H1 (cell line): ENCODE data around the gene FOXC1. TPM values are rescaled to one million over a fixed set of nuclear protein-coding genes. Genes with fewer than 3 reads are reported as not detected.

Experiments
- CBX8 ChIP-seq: fragments of 300-800, 300-1000 bp; sonication (generic); IDR thresholded peaks from 2 replicates; pipeline ENCODE4 v1.7.1; 2016; ENCODE audit warnings: low read depth, low read length, borderline replicate concordance
- EZH2 ChIP-seq: fragments of 200-600 bp; sonication (generic); IDR thresholded peaks from 2 replicates; pipeline ENCODE4 v1.7.1; 2012; ENCODE audit warnings: low read depth, mild to moderate bottlenecking, moderate library complexity, low read length, inconsistent platforms; ENCODE audit not compliant: severe bottlenecking
- GABPA ChIP-seq: IDR thresholded peaks from 2 replicates; pipeline ENCODE4 v1.6.1; 2011; ENCODE audit warnings: mild to moderate bottlenecking, low read length, moderate library complexity, borderline replicate concordance; ENCODE audit not compliant: insufficient read depth
- GTF2F1 ChIP-seq: IDR thresholded peaks from 2 replicates; pipeline ENCODE4 v1.6.1; 2012; ENCODE audit warnings: low read depth, low read length, improper control_type of control experiment, borderline replicate concordance
- SUZ12 ChIP-seq: fragments of 200-600 bp; sonication (generic); IDR thresholded peaks from 2 replicates; pipeline ENCODE4 v1.6.1; 2012; ENCODE audit warnings: mild to moderate bottlenecking, inconsistent platforms, low read length, moderate library complexity, mixed read lengths
- polyA plus RNA-seq, 7 experiments: library from polyadenylated mRNA; depleted of rRNA in 3 of 7; stranded (reverse) in 5 of 7; unstranded in 2 of 7; fragments of >200 nt in 5 of 7; fragments of 200-250 nt in 2 of 7; gene quantifications; 1 replicate in 5 of 7; 2 replicates in 1 of 7; 4 replicates in 1 of 7; pipeline versions ENCODE4 v1.2.1 to v1.2.3, GENCODE V29; 2011 to 2013; ENCODE audit warnings: missing spikeins in 2 of 7, mixed read lengths in 2 of 7
- total RNA-seq: library from RNA; stranded (reverse); fragmentation: NEBNext Ultra II Directional; extraction: Animal tissue kit (Norgen Biotek cat#: 25700); gene quantifications from 2 replicates; pipeline ENCODE4 v1.2.1, GENCODE V29; 2021
- TF ChIP-seq, protein P1 (sequence below): IDR thresholded peaks from 2 replicates; pipeline ENCODE4 v1.6.1; 2012; ENCODE audit warnings: inconsistent platforms

Gene FOXC1
- total and polyA plus RNA-seq, 2 of the 8 experiments (the other 6 are each of a cell fraction or from before 2014, with no cell fraction given), result 0.22 TPM; not detected in 1

DNA sequence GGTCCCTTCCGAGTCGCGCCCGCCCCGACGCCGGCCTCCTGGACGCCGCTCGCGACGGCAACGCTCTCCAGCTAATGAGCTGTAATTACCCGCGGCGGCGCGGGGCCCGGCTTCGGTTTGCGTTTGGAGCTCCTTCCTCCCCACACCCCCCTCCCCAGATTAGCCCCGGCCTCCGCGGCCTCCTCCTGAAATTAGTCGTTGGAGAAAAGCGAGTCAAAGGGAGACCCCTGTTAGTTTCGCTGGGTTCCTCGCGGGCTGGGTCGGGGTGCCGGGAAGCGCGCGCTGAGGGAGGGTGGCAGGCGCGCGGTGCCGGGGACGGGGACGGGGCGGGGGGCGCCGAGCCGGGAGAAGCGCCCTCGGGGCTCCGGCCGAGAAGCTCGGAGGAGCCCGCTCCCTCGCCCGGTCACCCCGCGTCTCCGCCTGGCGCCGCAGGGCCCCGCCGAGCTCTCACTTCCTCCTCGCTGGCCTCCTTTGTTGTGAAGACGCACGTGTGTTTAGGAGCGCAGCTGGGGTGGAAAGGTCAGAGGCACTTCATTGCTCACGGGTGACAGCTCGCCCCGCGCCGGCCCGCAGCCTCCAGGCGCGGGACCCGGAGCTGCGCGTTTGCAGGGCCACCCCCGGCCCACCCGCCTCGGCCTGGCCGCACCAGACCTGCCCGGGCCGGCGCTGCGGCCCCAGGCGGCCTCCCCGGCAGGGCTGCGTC is 4.9 kb downstream of the FOXC1 start (continued):
- peak; percentile 88 for TF ChIP-seq SUZ12
- TF ChIP-seq GABPA, result no peak
- peak; percentile 97 for TF ChIP-seq EZH2
- no peak for TF ChIP-seq GTF2F1
- no peak for TF ChIP-seq CBX8
- TF ChIP-seq, protein P1, sequence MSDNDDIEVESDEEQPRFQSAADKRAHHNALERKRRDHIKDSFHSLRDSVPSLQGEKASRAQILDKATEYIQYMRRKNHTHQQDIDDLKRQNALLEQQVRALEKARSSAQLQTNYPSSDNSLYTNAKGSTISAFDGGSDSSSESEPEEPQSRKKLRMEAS, result no peak; the same call in none of the 2 replicates
